Mesendoderm (in vitro differentiated cells): Measurements from ENCODE around the gene CKAP2L.

ENCODE experiments used
- DNase-seq: peaks from one replicate; pipeline ENCODE4 v3.0.0; 2013
- H2AK5ac ChIP-seq: 2 replicates; pipeline ENCODE4 v1.6.1; 2013; ENCODE audit warnings: low read length, inconsistent platforms
- H2BK120ac ChIP-seq: 2 replicates; pipeline ENCODE4 v1.6.1; 2013; ENCODE audit warnings: low read depth, mild to moderate bottlenecking, low read length, moderate library complexity, mixed read lengths
- H2BK15ac ChIP-seq: replicated peaks from 2 replicates; pipeline ENCODE4 v1.6.1; 2013; ENCODE audit warnings: low read depth, mild to moderate bottlenecking, moderate library complexity
- H2BK5ac ChIP-seq: 2 replicates; pipeline ENCODE4 v1.6.1; 2013; ENCODE audit warnings: low read length, inconsistent platforms
- H3K18ac ChIP-seq: 2 replicates; pipeline ENCODE4 v1.6.1; 2013; ENCODE audit warnings: mild to moderate bottlenecking, low read length, mixed read lengths
- H3K23ac ChIP-seq: one replicate; pipeline ENCODE4 v1.6.1; 2013; ENCODE audit warnings: low read length
- H3K27ac ChIP-seq: 2 replicates; pipeline ENCODE4 v1.5.1; 2013; ENCODE audit warnings: low read depth, mild to moderate bottlenecking, inconsistent platforms, low read length, moderate library complexity
- H3K27me3 ChIP-seq: 2 replicates; pipeline ENCODE4 v1.6.1; 2013; ENCODE audit warnings: low read length, control low read depth, mild to moderate bottlenecking, inconsistent platforms; ENCODE audit not compliant: insufficient read depth, poor library complexity
- H3K36me3 ChIP-seq: 2 replicates; pipeline ENCODE4 v1.6.1; 2013; ENCODE audit warnings: low read length, inconsistent platforms; ENCODE audit not compliant: control insufficient read depth, insufficient read depth
- H3K4ac ChIP-seq: one replicate; pipeline ENCODE4 v1.6.1; 2013; ENCODE audit warnings: low read depth, mild to moderate bottlenecking, low read length, moderate library complexity
- H3K4me1 ChIP-seq: 2 replicates; pipeline ENCODE4 v1.6.1; 2013; ENCODE audit warnings: low read depth, low read length, inconsistent platforms; ENCODE audit not compliant: control insufficient read depth
- H3K4me2 ChIP-seq: 2 replicates; pipeline ENCODE4 v1.6.1; 2013; ENCODE audit warnings: low read length
- H3K4me3 ChIP-seq: 2 replicates; pipeline ENCODE4 v1.5.1; 2013; ENCODE audit warnings: mild to moderate bottlenecking, low read length
- H3K56ac ChIP-seq: one replicate; pipeline ENCODE4 v1.6.1; 2013; ENCODE audit warnings: low read length
- H3K79me1 ChIP-seq: 2 replicates; pipeline ENCODE4 v1.6.1; 2013; ENCODE audit warnings: low read length, inconsistent platforms
- H3K79me2 ChIP-seq: 2 replicates; pipeline ENCODE4 v1.6.1; 2013; ENCODE audit warnings: mild to moderate bottlenecking, low read length; ENCODE audit not compliant: control insufficient read depth, insufficient read depth
- H3K9ac ChIP-seq: 2 replicates; pipeline ENCODE4 v1.6.1; 2013; ENCODE audit warnings: low read length, inconsistent platforms
- H4K5ac ChIP-seq: one replicate; pipeline ENCODE4 v1.6.1; 2013; ENCODE audit warnings: low read length
- H4K8ac ChIP-seq: one replicate; pipeline ENCODE4 v1.6.1; 2013; ENCODE audit warnings: low read depth, mild to moderate bottlenecking, control low read depth, low read length, moderate library complexity
- WGBS: extraction: QIAGEN DNeasy Blood & Tissue Kit; methylation state at CpG from one replicate; pipeline ENCODE4 v1.1.7; 2013; ENCODE audit warnings: low lambda C conversion rate, missing lambda C conversion rate; ENCODE audit not compliant: insufficient coverage; ENCODE audit errors: extremely low coverage; 5-methylcytosine and 5-hydroxymethylcytosine counted together

Gene CKAP2L

GRCh38 chr2:112767693-112768330, 3.4 kb upstream of the CKAP2L start:
- H3K79me2 ChIP-seq: peaks cover 9% of the 10 kb centered on the region
- H2BK5ac ChIP-seq: no peak overlapping the region
- H3K4ac ChIP-seq: no peak overlapping the region
- no peak overlapping the region for H3K4me2 ChIP-seq
- H3K9ac ChIP-seq: no peak overlapping the region
- no peak overlapping the region for H3K18ac ChIP-seq
- H3K4me3 ChIP-seq: no peak overlapping the region
- DNase-seq: no peak
- no peak overlapping the region for H3K27ac ChIP-seq
- no peak overlapping the region for H2AK5ac ChIP-seq
- H3K79me1 ChIP-seq: peaks cover 7% of the 10 kb centered on the region
- H2BK120ac ChIP-seq: no peak overlapping the region
- H3K4me1 ChIP-seq: peaks cover 4% of the 10 kb centered on the region
- H3K36me3 ChIP-seq: no peaks in the 10 kb centered on the region
- H3K56ac ChIP-seq: no peak overlapping the region
- WGBS: no CpG with 5 or more reads among the region's 6 CpGs
- no peak overlapping the region for H3K23ac ChIP-seq
- H2BK15ac ChIP-seq: no peak overlapping the region
- H3K27me3 ChIP-seq: no peaks in the 10 kb centered on the region
- no peak overlapping the region for H4K5ac ChIP-seq
- no peak overlapping the region for H4K8ac ChIP-seq

DNA sequence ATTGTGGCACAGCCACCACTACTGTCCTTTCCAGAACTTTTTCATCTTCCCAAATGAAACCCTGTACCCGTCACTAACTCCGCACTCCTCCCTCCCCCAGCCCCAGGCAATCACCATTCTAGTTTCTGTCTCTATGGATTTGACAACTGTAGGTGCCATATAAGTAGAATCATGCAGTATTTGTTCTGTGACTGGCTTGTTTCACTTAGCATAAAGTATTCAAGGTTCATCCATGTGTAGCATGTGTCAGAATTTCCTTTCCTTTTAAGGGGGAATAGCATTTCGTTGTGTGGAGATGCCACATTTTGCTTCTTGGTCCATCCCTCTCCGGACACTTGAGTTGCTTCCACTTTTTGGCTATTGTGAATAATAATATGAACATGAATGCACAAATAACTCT, 842 bp upstream of the CKAP2L start:
- H3K4me3 ChIP-seq: no peak overlapping the region
- no peak overlapping the region for H4K8ac ChIP-seq
- no peak overlapping the region for H2AK5ac ChIP-seq

DNA sequence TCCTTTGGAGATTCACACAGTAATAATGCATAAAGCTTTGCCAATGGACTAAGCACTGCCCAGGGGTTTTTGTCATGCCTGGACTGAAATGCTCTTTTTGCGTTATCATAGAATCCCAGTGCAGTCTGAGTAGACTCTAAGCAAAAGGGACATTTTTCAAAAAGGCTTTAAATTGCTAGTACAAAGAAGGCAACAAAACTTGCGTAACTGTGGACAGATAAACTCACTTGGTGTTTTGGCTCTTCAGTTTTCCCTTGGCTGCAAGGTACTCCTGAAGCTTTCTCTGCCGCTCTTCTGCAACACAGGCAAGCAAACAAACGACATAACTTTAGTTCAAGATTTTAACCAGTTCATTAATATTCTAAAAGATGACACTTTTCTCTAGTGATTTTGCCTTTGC, 2.1 kb downstream of the CKAP2L start:
- H4K8ac ChIP-seq: no peak overlapping the region
- H3K56ac ChIP-seq: no peak overlapping the region
- no peak overlapping the region for H2BK15ac ChIP-seq
- no peak overlapping the region for H2BK5ac ChIP-seq
- no peak overlapping the region for H3K27ac ChIP-seq
- no peak overlapping the region for H2AK5ac ChIP-seq
- no peak overlapping the region for H3K4ac ChIP-seq
- H3K23ac ChIP-seq: no peak overlapping the region
- H2BK120ac ChIP-seq: no peak overlapping the region
- H3K4me1 ChIP-seq: peaks cover 4% of the 10 kb centered on the region
- H3K79me1 ChIP-seq: peaks cover 11% of the 10 kb centered on the region
- WGBS: no CpG with 5 or more reads among the region's 4 CpGs
- H3K9ac ChIP-seq: no peak overlapping the region
- H3K79me2 ChIP-seq: peaks cover 9% of the 10 kb centered on the region
- no peak for DNase-seq
- no peak overlapping the region for H3K18ac ChIP-seq
- no peak overlapping the region for H3K4me2 ChIP-seq
- H3K4me3 ChIP-seq: no peak overlapping the region
- no peaks in the 10 kb centered on the region for H3K36me3 ChIP-seq
- no peaks in the 10 kb centered on the region for H3K27me3 ChIP-seq
- no peak overlapping the region for H4K5ac ChIP-seq

More for the DNA sequence above, 842 bp upstream of the CKAP2L start:
- Histone ChIP-seq H3K27me3 (no peaks in the 10 kb centered on the region), H3K4ac (no peak overlapping the region), H3K79me2 (peaks cover 9% of the 10 kb centered on the region), H3K79me1 (peaks cover 10% of the 10 kb centered on the region), H2BK15ac (no peak overlapping the region), H2BK120ac (no peak overlapping the region), H2BK5ac (no peak overlapping the region), H3K27ac (no peak overlapping the region), H3K4me1 (peaks cover 4% of the 10 kb centered on the region), H3K36me3 (no peaks in the 10 kb centered on the region), H3K23ac (no peak overlapping the region), H3K18ac (no peak overlapping the region), H3K56ac (peak overlapping the region; percentile 78), H4K5ac (no peak overlapping the region), H3K4me2 (no peak overlapping the region), H3K9ac (no peak overlapping the region)
- no CpG with 5 or more reads among the region's 4 CpGs for WGBS
- no peak for DNase-seq

GRCh38 chr2:112760149-112760548, 4.3 kb downstream of the CKAP2L start:
- H3K79me2 ChIP-seq: peaks cover 9% of the 10 kb centered on the region
- H3K56ac ChIP-seq: no peak overlapping the region
- H4K8ac ChIP-seq: no peak overlapping the region
- H3K18ac ChIP-seq: no peak overlapping the region
- H3K36me3 ChIP-seq: peaks cover 5% of the 10 kb centered on the region
- H3K27ac ChIP-seq: no peak overlapping the region
- no peak overlapping the region for H3K23ac ChIP-seq
- no peak overlapping the region for H2BK15ac ChIP-seq
- no peaks in the 10 kb centered on the region for H3K27me3 ChIP-seq
- no peak overlapping the region for H3K4ac ChIP-seq
- peaks cover 4% of the 10 kb centered on the region for H3K4me1 ChIP-seq
- H2BK120ac ChIP-seq: no peak overlapping the region
- H3K79me1 ChIP-seq: peaks cover 11% of the 10 kb centered on the region
- H4K5ac ChIP-seq: no peak overlapping the region
- no CpG with 5 or more reads among the region's 1 CpG for WGBS
- H3K4me3 ChIP-seq: no peak overlapping the region
- H2BK5ac ChIP-seq: no peak overlapping the region
- H2AK5ac ChIP-seq: no peak overlapping the region
- no peak overlapping the region for H3K9ac ChIP-seq
- no peak for DNase-seq
- no peak overlapping the region for H3K4me2 ChIP-seq

DNA sequence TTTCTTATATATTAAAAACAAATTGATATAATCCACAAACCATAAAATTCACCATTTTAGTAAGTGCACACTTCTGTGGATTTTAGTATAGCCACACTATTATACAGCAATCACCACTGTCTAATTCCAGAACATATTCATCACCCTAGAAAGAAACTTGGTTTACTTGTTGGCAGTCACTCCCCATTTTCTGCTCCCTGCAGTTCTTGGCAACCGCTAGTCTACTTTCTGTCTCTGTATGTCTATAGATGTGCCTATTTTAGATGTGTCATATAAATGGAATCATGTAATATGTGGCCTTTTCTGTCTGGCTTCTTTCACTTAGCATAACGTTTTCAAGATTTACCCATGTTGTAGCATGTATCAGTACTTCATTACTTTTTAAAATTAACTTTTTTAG, 5.7 kb downstream of the CKAP2L start:
- H3K36me3 ChIP-seq: peaks cover 7% of the 10 kb centered on the region
- no peak overlapping the region for H3K23ac ChIP-seq
- H3K79me2 ChIP-seq: peaks cover 8% of the 10 kb centered on the region
- peaks cover 10% of the 10 kb centered on the region for H3K79me1 ChIP-seq
- H3K4ac ChIP-seq: no peak overlapping the region
- H3K4me1 ChIP-seq: peaks cover 4% of the 10 kb centered on the region
- H4K5ac ChIP-seq: no peak overlapping the region
- no peak overlapping the region for H3K56ac ChIP-seq
- H3K27ac ChIP-seq: no peak overlapping the region
- H2BK5ac ChIP-seq: no peak overlapping the region
- no peak overlapping the region for H3K18ac ChIP-seq
- no peak overlapping the region for H3K4me3 ChIP-seq
- no peak overlapping the region for H3K4me2 ChIP-seq
- DNase-seq: no peak
- no peak overlapping the region for H2BK15ac ChIP-seq
- H3K27me3 ChIP-seq: no peaks in the 10 kb centered on the region
- H4K8ac ChIP-seq: no peak overlapping the region
- WGBS: no CpG with 5 or more reads among the region's 2 CpGs
- no peak overlapping the region for H2AK5ac ChIP-seq
- H3K9ac ChIP-seq: no peak overlapping the region
- H2BK120ac ChIP-seq: no peak overlapping the region

DNA sequence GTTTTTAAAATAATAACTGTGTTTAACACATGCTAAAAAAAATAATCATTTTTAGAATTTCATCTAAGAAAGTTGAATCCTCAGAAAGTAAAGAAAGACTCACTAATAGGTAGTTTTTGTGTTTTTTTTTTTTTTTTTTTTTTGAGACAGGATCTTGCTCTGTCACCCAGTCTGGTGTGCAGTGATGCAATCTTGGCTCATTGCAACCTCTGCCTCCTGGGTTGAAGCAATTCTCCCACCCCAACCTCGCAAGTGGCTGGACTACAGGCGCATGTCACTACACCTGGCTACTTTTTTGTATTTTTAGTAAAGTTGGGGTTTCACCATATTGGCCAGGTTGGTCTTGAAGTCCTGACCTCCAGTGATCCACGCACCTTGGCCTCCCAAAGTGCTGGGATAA, 7.1 kb downstream of the CKAP2L start:
- DNase-seq: no peak
- Histone ChIP-seq H3K36me3 (peaks cover 7% of the 10 kb centered on the region), H2BK15ac (no peak overlapping the region), H3K23ac (no peak overlapping the region), H4K8ac (no peak overlapping the region), H2BK5ac (no peak overlapping the region), H3K4me2 (no peak overlapping the region), H4K5ac (no peak overlapping the region), H3K4me1 (no peaks in the 10 kb centered on the region), H3K4me3 (no peak overlapping the region), H3K56ac (no peak overlapping the region), H3K79me2 (no peaks in the 10 kb centered on the region), H3K18ac (no peak overlapping the region), H3K79me1 (peaks cover 3% of the 10 kb centered on the region), H2AK5ac (no peak overlapping the region), H3K27me3 (no peaks in the 10 kb centered on the region), H3K9ac (no peak overlapping the region), H3K4ac (no peak overlapping the region), H2BK120ac (no peak overlapping the region), H3K27ac (no peak overlapping the region)
- no CpG with 5 or more reads among the region's 3 CpGs for WGBS
